ENCODE data around the gene ATXN2L.
"Not testable (repeated sequence)": the region's sequence is repeated elsewhere in the genome, so short reads cannot be mapped to it uniquely, and the experiment has no call there.

Gene ATXN2L, protein sequence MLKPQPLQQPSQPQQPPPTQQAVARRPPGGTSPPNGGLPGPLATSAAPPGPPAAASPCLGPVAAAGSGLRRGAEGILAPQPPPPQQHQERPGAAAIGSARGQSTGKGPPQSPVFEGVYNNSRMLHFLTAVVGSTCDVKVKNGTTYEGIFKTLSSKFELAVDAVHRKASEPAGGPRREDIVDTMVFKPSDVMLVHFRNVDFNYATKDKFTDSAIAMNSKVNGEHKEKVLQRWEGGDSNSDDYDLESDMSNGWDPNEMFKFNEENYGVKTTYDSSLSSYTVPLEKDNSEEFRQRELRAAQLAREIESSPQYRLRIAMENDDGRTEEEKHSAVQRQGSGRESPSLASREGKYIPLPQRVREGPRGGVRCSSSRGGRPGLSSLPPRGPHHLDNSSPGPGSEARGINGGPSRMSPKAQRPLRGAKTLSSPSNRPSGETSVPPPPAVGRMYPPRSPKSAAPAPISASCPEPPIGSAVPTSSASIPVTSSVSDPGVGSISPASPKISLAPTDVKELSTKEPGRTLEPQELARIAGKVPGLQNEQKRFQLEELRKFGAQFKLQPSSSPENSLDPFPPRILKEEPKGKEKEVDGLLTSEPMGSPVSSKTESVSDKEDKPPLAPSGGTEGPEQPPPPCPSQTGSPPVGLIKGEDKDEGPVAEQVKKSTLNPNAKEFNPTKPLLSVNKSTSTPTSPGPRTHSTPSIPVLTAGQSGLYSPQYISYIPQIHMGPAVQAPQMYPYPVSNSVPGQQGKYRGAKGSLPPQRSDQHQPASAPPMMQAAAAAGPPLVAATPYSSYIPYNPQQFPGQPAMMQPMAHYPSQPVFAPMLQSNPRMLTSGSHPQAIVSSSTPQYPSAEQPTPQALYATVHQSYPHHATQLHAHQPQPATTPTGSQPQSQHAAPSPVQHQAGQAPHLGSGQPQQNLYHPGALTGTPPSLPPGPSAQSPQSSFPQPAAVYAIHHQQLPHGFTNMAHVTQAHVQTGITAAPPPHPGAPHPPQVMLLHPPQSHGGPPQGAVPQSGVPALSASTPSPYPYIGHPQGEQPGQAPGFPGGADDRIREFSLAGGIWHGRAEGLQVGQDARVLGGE

DNA sequence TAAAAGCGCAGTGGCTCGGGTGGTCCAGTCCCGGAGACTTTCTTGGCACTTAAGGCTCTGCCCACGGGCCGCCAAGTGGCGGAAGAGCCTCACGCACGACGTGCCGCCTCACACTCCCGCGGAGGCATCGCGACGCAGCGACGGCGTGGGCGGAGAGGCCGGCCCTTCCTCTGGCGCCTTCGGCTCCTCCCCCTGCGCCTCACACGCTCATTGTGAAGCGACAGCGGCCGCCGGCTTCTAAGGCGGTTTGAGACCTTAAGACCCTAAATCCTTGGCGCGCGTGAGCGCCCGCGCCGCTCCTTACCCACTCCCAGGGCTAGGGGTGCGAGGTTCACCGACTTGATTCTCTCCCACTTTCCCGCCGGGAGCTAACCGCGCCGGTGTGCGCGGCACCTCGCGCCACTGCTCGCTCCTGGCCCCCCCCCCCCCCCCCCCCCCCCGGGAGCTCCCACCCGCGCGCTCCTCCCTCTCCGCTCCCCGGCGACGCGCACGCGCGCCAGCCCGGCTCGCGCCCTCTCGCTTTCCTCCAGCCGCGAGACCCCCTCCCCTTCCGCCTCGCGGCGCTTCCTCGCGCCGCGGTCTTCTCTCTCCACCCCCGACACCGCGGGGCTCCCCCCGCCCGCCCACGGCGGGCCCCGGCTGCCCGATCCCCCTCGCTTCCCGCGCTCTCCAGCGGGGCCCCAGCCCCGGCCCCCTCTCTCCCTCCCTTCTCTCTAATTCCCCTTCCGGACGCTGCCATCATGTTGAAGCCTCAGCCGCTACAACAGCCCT lies at the start of gene ATXN2L:
Gene ATXN2L (plus strand): TSS at position 480 of the 771 bp plus-strand sequence. CDS start 261 bp downstream, at position 741.
- peak; percentile 57 for DNase-seq

- not testable (repeated sequence) for DNase-seq
Observed at GRCh38 chr16:28781697-28782096, 41.1 kb upstream of the ATXN2L start.

DNA sequence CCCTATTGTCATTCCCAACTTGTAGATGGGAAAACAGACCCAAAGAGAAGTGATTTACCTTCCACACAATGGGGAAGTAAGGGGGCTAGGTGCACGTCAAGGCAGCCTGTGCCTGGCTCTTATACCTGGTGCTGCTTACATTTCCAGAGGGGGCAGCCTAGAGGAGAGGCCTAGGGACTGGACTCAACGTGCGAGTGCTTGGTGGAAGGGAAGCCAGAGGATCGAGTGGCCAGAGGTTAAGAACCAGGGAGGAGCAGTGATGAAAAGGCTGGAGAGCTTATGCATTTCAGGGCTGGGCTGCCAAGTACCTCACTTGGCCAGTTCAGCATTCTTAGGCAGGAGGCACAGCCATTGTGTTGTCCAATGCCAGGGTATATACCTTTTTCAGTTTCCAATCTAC lies 40.4 kb upstream of the ATXN2L start:
- DNase-seq: not testable (repeated sequence)

- peak; percentile 14 for DNase-seq
Observed at GRCh38 chr16:28802235-28803019, 20.4 kb upstream of the ATXN2L start.

DNA sequence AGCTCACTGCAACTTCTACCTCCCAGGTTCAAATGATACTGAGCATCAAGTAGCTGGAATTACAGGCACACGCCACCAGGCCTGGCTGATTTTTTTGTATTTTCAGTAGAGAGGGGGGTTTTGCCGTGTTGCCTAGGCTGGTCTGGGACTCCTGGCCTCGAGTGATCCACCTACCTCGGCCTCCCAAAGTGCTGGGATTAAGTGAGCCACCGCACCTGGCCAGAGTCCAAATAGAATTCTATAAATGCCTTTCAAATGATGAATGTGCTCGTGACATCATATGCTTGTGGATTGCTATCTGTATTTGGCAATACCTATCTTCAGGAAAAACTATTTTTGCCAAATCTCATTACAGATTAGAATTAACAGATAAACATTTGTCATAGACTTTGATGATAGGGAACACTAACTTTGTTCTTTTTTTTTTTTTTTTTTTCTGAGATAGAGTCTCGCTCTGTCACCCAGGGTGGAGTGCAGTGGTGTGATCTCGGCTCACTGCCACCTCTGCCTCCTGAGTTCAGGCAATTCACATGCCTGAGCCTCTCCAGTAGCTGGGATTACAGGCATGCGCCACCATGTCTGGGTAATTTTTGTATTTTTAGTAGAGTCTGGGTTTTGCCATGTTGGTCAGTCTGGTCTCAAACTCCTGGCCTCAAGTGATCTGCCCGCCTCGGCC lies 15.2 kb upstream of the ATXN2L start:
- DNase-seq: not testable (repeated sequence)

- no peak for DNase-seq
Observed at GRCh38 chr16:28820016-28820415, 2.8 kb upstream of the ATXN2L start.

DNA sequence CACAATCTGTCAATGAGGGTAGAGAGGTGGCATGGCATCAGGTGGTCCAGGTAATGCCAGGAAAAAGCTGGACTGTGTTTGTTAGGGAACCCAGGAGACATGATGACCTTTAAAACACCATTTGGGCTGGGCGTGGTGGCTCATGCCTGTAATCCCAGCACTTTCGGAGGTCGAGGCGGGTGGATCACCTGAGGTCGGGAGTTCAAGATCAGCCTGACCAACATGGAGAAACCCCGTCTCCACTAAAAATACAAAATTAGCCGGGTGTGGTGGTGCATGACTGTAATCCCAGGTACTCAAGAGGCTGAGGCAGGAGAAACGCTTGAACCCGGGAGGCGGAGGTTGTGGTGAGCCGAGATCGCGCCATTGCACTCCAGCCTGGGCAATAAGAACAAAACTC lies 2.3 kb upstream of the ATXN2L start:
- DNase-seq: not testable (repeated sequence)

GRCh38 chr16:28821874-28822519 lies 802 bp upstream of the ATXN2L start:
- no peak for DNase-seq

DNA sequence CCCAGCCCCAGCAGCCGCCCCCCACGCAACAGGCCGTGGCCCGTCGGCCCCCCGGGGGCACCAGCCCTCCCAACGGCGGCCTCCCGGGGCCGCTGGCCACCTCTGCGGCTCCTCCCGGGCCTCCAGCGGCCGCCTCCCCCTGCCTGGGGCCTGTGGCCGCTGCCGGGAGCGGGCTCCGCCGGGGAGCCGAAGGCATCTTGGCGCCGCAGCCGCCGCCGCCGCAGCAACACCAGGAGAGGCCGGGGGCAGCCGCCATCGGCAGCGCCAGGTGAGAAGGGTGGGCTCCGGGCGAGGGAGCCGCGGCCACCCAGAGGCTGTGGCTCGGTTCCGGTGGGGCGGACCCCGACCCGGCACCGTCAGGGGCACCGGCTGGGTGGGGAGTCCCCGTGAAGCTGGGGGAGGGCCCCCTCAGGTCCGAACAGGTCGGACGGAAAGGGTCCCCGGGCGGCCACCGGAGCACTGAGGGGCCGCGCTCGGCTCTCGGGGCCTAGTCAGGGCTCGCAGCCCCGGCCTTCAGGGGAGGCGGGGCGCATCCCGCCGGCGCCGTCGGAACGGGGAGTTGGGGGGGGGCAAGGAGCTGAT lies 583 bp downstream of the ATXN2L start:
- DNase-seq: no peak

DNA sequence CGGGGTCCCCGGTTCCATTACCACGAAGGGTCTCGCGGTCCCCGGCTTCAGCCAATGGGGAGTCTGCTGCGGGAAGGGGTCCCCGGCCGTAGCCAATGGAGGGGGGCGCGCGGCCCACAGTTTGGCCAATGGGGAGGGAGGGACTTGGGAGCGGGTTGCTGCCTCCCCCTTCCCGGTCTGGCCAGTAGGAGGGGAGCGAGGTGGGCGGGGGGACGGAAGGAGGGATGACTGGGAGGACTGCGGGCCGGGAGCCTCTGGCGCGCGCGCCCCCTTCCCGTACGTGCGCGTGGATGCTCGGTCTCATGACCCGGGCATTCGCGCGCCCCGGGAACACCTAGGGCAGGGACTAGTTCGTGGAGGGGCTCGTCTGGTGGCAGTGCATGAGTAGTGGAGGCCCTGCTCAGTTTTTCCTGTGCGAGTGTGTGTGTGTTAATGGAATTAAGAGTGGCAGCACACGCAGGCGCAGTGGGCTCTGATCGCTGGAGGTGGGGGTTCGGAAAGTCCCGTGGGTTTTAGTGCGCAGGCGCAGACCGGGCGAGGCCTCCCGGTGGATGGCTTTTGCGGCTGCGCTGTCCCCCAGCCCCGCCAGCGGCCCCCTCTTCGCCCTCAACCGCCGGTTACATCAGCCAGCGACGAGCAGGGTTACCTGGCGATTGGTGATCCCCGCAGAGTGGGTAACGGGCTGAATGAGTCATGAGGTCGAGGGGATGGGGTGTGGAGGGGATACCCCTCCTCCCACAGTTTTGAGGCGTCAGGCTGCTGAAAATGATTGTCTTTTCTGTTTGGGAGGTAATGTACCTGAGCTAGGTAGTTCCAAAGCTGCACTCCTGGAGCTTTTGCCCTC lies 1.3 kb downstream of the ATXN2L start:
- DNase-seq: peak; percentile 92

DNA sequence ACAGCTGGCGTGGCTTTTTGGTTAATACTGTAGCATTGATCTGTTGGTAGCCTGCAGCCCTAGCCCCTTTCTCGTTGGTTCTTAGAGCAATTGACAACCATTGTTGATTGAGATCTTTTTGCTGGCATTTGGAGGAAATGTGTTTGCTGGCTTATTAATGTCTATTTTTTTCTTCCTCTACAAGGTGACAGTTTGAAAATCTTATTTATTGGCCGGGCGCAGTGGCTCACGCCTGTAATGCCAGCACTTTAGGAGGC lies 1.8 kb downstream of the ATXN2L start:
- no peak for DNase-seq

- DNase-seq: no peak
Observed at GRCh38 chr16:28826141-28826540, 3.3 kb downstream of the ATXN2L start.

DNA sequence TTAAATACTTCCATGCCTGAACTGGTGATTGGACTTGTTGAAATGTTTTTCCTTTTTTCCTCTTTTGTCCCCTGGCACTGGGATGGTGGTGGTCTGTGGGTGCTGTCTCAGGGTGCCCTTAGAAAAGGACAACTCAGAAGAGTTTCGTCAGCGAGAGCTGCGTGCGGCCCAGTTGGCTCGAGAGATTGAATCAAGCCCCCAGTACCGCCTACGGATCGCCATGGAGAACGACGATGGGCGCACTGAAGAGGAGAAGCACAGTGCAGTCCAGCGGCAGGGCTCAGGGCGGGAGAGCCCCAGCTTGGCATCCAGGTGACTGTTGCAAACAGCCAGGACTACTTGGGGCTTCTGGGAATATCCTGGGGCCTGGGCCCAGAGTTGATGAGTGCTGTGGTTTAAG lies 6.9 kb downstream of the ATXN2L start:
- no peak for DNase-seq

- no peak for DNase-seq
Observed at GRCh38 chr16:28830531-28830930, 7.7 kb downstream of the ATXN2L start.

DNA sequence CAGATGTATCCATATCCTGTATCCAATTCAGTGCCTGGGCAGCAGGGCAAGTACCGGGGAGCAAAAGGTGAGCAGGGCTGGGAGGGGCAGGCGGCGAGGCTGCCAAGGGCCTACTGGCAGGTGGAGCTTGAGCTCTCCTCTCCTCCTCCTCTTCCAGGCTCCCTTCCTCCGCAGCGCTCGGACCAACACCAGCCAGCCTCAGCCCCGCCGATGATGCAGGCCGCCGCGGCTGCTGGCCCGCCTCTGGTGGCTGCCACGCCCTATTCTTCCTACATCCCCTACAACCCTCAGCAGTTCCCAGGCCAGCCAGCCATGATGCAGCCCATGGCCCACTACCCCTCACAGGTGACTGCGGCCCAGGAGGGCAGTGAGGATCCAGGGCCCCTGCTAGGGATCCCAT lies 11.6 kb downstream of the ATXN2L start:
- no peak for DNase-seq

DNA sequence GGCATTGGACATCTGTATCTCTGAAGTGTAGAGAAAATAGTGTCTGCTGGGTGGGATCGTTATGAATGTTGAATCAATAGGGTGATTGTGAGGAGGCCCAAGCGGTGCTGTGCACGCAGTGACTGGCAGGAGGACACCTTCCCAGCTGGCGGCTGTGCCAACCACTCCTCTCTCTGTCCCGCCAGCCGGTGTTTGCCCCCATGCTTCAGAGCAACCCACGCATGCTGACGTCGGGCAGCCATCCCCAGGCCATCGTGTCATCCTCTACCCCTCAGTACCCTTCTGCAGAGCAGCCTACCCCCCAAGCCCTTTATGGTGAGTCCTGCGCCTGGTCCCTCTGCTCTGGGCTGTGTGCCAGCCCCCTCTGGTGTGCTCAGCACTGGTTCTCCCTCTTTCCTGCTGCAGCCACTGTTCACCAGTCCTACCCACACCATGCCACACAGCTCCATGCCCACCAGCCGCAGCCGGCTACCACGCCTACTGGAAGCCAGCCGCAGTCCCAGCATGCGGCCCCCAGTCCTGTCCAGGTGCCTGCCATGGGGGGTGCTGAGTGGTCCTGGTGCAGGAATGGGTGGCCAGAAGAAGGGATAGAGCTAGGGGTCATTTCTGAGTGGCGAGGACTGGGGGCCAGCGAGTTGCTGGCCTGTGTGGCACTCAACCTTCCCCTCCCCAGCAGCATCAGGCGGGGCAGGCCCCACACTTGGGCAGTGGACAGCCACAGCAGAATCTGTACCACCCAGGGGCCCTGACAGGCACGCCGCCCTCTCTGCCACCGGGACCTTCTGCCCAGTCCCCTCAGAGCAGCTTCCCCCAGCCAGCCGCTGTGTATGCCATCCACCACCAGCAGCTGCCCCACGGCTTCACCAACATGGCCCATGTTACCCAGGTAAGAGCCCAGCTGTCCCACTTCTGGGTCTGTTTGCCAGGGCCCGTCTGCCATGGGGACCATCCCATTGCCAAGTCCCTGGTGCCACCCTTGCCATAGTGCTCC lies 12.4 kb downstream of the ATXN2L start:
- no peak for DNase-seq

DNA sequence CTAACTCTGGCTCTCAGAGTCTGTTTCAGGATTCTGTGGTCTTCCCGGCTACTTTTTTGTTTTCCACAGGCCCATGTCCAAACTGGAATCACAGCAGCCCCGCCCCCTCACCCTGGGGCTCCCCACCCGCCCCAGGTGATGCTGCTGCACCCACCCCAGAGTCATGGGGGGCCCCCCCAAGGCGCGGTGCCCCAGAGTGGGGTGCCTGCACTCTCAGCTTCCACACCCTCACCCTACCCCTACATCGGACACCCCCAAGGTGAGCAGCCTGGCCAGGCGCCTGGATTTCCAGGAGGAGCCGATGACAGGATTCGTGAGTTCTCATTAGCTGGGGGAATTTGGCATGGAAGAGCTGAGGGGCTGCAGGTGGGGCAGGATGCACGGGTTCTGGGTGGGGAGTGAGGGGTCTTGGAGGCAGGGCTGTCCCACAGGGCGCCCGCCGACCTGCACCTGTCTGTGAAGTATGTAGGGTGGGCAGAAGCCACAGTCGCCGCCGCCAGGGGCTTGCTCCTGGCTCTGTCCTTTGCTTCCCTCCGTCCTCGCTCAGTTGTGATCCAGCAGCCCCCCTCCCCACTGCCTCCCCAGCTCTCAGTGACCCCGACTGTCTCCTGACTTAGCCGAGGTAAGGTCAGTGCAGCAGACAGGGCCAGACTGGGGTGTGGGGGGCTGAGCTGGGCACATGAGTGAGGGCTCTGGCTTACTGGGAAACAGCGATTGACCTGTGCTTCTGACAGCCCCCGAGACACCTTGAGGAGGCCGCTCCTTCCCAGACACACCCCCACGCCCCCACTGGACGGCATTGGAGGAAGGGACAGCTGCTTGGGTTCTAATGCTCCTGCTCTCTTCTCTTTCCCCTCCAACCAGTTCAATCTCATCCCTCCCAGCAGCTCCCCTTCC lies 13.3 kb downstream of the ATXN2L start:
- DNase-seq: no peak

- DNase-seq: no peak
Observed at GRCh38 chr16:28836761-28837064, 13.9 kb downstream of the ATXN2L start.

Data from NCI-H2029 treated with DMSO at 0.1 percent for 48 hours (cell line).